H1 (cell line): ENCODE data around the gene NEU4. TPM values are rescaled to one million over a fixed set of nuclear protein-coding genes. Genes with fewer than 3 reads are reported as not detected.

Experiments
- BCL11A ChIP-seq, 2 experiments: IDR thresholded peaks; one replicate each; pipeline ENCODE4 v1.6.1; 2011; ENCODE audit warnings: low read depth in 2 of 2, low read length in 2 of 2, mild to moderate bottlenecking in 2 of 2
- CBX5 ChIP-seq: fragments of 300-800, 300-1000 bp; sonication (generic); IDR thresholded peaks from 2 replicates; pipeline ENCODE4 v1.7.1; 2016; ENCODE audit warnings: antibody characterized with exemption, low read length, low read depth
- CBX8 ChIP-seq: fragments of 300-800, 300-1000 bp; sonication (generic); IDR thresholded peaks from 2 replicates; pipeline ENCODE4 v1.7.1; 2016; ENCODE audit warnings: low read depth, low read length, borderline replicate concordance
- CEBPB ChIP-seq: IDR thresholded peaks from 2 replicates; pipeline ENCODE4 v1.6.1; 2012; ENCODE audit warnings: low read depth, low read length
- CHD1 ChIP-seq: IDR thresholded peaks from 2 replicates; pipeline ENCODE4 v1.6.1; 2012; ENCODE audit warnings: low read depth, low read length, improper control_type of control experiment
- CTCF ChIP-seq, 3 experiments: IDR thresholded peaks; 1 replicate in 2 of 3; 2 replicates in 1 of 3; pipeline versions ENCODE4 v1.5.1 to v1.6.1; 2011; ENCODE audit warnings: low read length in 3 of 3, mild to moderate bottlenecking in 3 of 3, inconsistent platforms in 2 of 3, low read depth in 1 of 3, moderate library complexity in 1 of 3; ENCODE audit not compliant: insufficient read depth in 1 of 3; ENCODE audit errors: control extremely low read depth in 1 of 3
- E2F6 ChIP-seq: IDR thresholded peaks from 2 replicates; pipeline ENCODE4 v1.6.1; 2012; ENCODE audit warnings: inconsistent platforms
- EP300 ChIP-seq, 2 experiments: IDR thresholded peaks; 1 replicate in 1 of 2; 2 replicates in 1 of 2; pipeline ENCODE4 v1.6.1; 2011 to 2012; ENCODE audit warnings: low read depth in 2 of 2, low read length in 2 of 2, mild to moderate bottlenecking in 2 of 2, borderline replicate concordance in 1 of 2, inconsistent platforms in 1 of 2, moderate library complexity in 1 of 2
- EZH2 ChIP-seq: fragments of 200-600 bp; sonication (generic); IDR thresholded peaks from 2 replicates; pipeline ENCODE4 v1.7.1; 2012; ENCODE audit warnings: low read depth, mild to moderate bottlenecking, moderate library complexity, low read length, inconsistent platforms; ENCODE audit not compliant: severe bottlenecking
- FOSL1 ChIP-seq: IDR thresholded peaks from 2 replicates; pipeline ENCODE4 v1.6.1; 2011; ENCODE audit warnings: mild to moderate bottlenecking, low read depth, low read length, moderate library complexity; ENCODE audit not compliant: insufficient read depth
- JUN ChIP-seq: IDR thresholded peaks from 2 replicates; pipeline ENCODE4 v1.6.1; 2011; ENCODE audit warnings: low read depth, mild to moderate bottlenecking, improper control_type of control experiment, low read length
- JUND ChIP-seq: IDR thresholded peaks from 2 replicates; pipeline ENCODE4 v1.6.1; 2011; ENCODE audit warnings: mild to moderate bottlenecking, improper control_type of control experiment, low read length
- MAFK ChIP-seq: IDR thresholded peaks from 2 replicates; pipeline ENCODE4 v1.6.1; 2012; ENCODE audit warnings: low read depth, mild to moderate bottlenecking, improper control_type of control experiment, low read length
- POLR2A ChIP-seq, 2 experiments: IDR thresholded peaks; 1 replicate in 1 of 2; 2 replicates in 1 of 2; pipeline ENCODE4 v1.6.1; 2011; ENCODE audit warnings: low read depth in 2 of 2, low read length in 2 of 2, mild to moderate bottlenecking in 2 of 2; ENCODE audit errors: control extremely low read depth in 1 of 2
- RBBP5 ChIP-seq: IDR thresholded peaks from 2 replicates; pipeline ENCODE4 v1.7.1; 2012; ENCODE audit warnings: low read depth, mild to moderate bottlenecking, inconsistent platforms, low read length, moderate library complexity, borderline replicate concordance
- RNF2 ChIP-seq: fragments of 200-900, 300-1000 bp; sonication (generic); IDR thresholded peaks from 2 replicates; pipeline ENCODE4 v1.7.1; 2016; ENCODE audit warnings: borderline replicate concordance, low read depth, mild to moderate bottlenecking, antibody characterized with exemption, low read length; ENCODE audit not compliant: poor library complexity, severe bottlenecking; ENCODE audit errors: missing control alignments
- SP2 ChIP-seq: IDR thresholded peaks from 2 replicates; pipeline ENCODE4 v1.6.1; 2012; ENCODE audit warnings: mild to moderate bottlenecking, low read length, inconsistent platforms
- SP4 ChIP-seq: IDR thresholded peaks from 2 replicates; pipeline ENCODE4 v1.6.1; 2012; ENCODE audit warnings: low read length, inconsistent platforms
- SUZ12 ChIP-seq: fragments of 200-600 bp; sonication (generic); IDR thresholded peaks from 2 replicates; pipeline ENCODE4 v1.6.1; 2012; ENCODE audit warnings: mild to moderate bottlenecking, inconsistent platforms, low read length, moderate library complexity, mixed read lengths
- TBP ChIP-seq: IDR thresholded peaks from 2 replicates; pipeline ENCODE4 v1.6.1; 2011; ENCODE audit warnings: low read depth, low read length, improper control_type of control experiment
- ZNF274 ChIP-seq: IDR thresholded peaks from 2 replicates; pipeline ENCODE4 v1.7.0; 2012; ENCODE audit warnings: low read length, borderline replicate concordance; ENCODE audit errors: extremely low read depth
- polyA plus RNA-seq, 7 experiments: library from polyadenylated mRNA; depleted of rRNA in 3 of 7; stranded (reverse) in 5 of 7; unstranded in 2 of 7; fragments of >200 nt in 5 of 7; fragments of 200-250 nt in 2 of 7; gene quantifications; 1 replicate in 5 of 7; 2 replicates in 1 of 7; 4 replicates in 1 of 7; pipeline versions ENCODE4 v1.2.1 to v1.2.3, GENCODE V29; 2011 to 2013; ENCODE audit warnings: missing spikeins in 2 of 7, mixed read lengths in 2 of 7
- total RNA-seq: library from RNA; stranded (reverse); fragmentation: NEBNext Ultra II Directional; extraction: Animal tissue kit (Norgen Biotek cat#: 25700); gene quantifications from 2 replicates; pipeline ENCODE4 v1.2.1, GENCODE V29; 2021

NEU4 gene
- total and polyA plus RNA-seq, 2 of the 8 experiments (the other 6 are each of a cell fraction or from before 2014, with no cell fraction given) = 0.32 to 0.50 TPM

GRCh38 chr2:241865957-241866789 lies 57.2 kb downstream of the NEU4 start (continued):
- TF ChIP-seq SP2 = no peak
- no peak for TF ChIP-seq CTCF (IDR thresholded peaks at IDR 0.05; ENCODE audit: control extremely low read depth in 1 of 3, insufficient read depth in 1 of 3, low read depth in 1 of 3, low read length in 3 of 3)
- no peak for TF ChIP-seq CBX8
- no peak for TF ChIP-seq BCL11A (IDR thresholded peaks at IDR 0.05; ENCODE audit: low read depth in 2 of 2, low read length in 2 of 2)
- no peak for TF ChIP-seq CBX5
- no peak for TF ChIP-seq RNF2
- TF ChIP-seq E2F6 = no peak
- TF ChIP-seq FOSL1 = no peak
- TF ChIP-seq JUN = no peak
- TF ChIP-seq MAFK = no peak
- no peak for TF ChIP-seq CEBPB
- 0 out of 2 replicates have a peak, but pooled peaks have one; percentile 19 for TF ChIP-seq TBP
- no peak for TF ChIP-seq CHD1
- TF ChIP-seq JUND = no peak
- TF ChIP-seq POLR2A (IDR thresholded peaks at IDR 0.05; ENCODE audit: control extremely low read depth in 1 of 2, low read depth in 2 of 2, low read length in 2 of 2) = no peak
- TF ChIP-seq RBBP5 = 0 out of 2 replicates have a peak, but pooled peaks have one; percentile 50
- TF ChIP-seq SP4 = no peak
- TF ChIP-seq EZH2 = no peak
- TF ChIP-seq SUZ12 = no peak
- no peak for TF ChIP-seq EP300 (IDR thresholded peaks at IDR 0.05; ENCODE audit: borderline replicate concordance in 1 of 2, low read depth in 2 of 2, low read length in 2 of 2)
- TF ChIP-seq ZNF274 = no peak
